Nephron (organoid): ENCODE measurements around the gene RING1.

Experiments
- H3K27ac Mint-ChIP-seq, 3 experiments: 2 replicates each; pipeline ENCODE4 v1.8.0; 2020; ENCODE audit warnings: mixed read lengths in 3 of 3, mild to moderate bottlenecking in 2 of 3, moderate library complexity in 1 of 3
- H3K27me3 Mint-ChIP-seq: 2 replicates; pipeline ENCODE4 v1.8.0; 2021; ENCODE audit warnings: low read depth, mild to moderate bottlenecking, moderate library complexity, mixed read lengths
- H3K36me3 Mint-ChIP-seq: 2 replicates; pipeline ENCODE4 v1.8.0; 2020; ENCODE audit warnings: low read depth, mixed read lengths
- H3K4me1 Mint-ChIP-seq: 2 replicates; pipeline ENCODE4 v1.8.0; 2020; ENCODE audit warnings: mixed read lengths
- H3K4me3 Mint-ChIP-seq, 3 experiments: 2 replicates each; pipeline ENCODE4 v1.8.0; 2020; ENCODE audit warnings: mild to moderate bottlenecking in 3 of 3, mixed read lengths in 3 of 3, moderate library complexity in 2 of 3
- H3K9me3 Mint-ChIP-seq: 2 replicates; pipeline ENCODE4 v1.8.0; 2020; ENCODE audit warnings: mixed read lengths
- TF ChIP-seq, protein P1 (sequence below), 3 experiments: fragments of 200-600 bp; sonication (generic); IDR thresholded peaks; one replicate each; pipeline ENCODE4 v1.5.0; 2021; ENCODE audit warnings: antibody characterized with exemption in 3 of 3; ENCODE audit not compliant: unreplicated experiment in 3 of 3

Gene RING1

DNA sequence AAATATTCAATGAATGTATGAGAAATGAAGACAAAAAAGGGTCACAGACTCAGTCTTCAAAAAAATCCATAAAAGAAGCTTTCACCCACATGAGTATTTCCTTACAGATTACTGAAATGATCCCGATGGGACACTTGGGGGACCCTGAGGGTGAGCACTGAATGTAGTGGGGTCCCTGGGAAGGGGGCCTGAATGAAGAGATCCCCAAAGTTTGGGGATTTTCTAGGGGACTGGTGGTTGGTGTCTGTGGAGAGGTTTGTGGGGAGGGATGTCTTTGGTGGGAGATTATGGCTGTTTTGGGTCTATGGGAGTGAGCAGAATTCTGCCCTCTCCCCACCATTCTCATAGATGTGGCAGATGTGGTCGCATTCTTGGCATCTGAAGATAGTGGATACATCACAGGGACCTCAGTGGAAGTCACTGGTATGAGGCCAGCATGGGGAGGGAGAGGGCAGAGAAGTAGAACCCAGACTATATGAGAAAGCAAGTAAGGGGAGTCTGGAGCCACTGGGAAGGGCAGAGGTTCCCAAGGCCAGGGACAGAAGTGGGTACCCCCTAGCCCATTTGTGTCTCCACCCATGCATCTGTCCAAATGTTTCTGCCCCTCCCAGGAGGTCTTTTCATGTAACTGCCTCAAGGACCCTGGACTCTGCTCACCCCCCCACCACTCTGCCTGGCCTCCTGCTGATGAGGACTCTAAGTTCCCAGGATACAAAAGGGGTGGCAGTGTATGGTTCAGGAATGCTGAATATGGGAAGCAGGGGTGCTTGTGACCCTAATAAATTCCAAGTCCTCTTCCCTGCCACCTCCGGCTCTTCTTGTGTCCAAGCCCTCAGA is 2.1 kb upstream of the RING1 start:
- H3K9me3 Mint-ChIP-seq, result no peaks in the 10 kb centered on the region
- peak overlapping the region; percentile 51 to 95 (median 81) for H3K27ac Mint-ChIP-seq
- peak overlapping the region; percentile 99 to 100 (median 100) for H3K4me3 Mint-ChIP-seq
- H3K36me3 Mint-ChIP-seq, result peaks cover 43% of the 10 kb centered on the region
- peaks cover 60% of the 10 kb centered on the region for H3K4me1 Mint-ChIP-seq
- no peaks in the 10 kb centered on the region for H3K27me3 Mint-ChIP-seq
- TF ChIP-seq, protein P1, sequence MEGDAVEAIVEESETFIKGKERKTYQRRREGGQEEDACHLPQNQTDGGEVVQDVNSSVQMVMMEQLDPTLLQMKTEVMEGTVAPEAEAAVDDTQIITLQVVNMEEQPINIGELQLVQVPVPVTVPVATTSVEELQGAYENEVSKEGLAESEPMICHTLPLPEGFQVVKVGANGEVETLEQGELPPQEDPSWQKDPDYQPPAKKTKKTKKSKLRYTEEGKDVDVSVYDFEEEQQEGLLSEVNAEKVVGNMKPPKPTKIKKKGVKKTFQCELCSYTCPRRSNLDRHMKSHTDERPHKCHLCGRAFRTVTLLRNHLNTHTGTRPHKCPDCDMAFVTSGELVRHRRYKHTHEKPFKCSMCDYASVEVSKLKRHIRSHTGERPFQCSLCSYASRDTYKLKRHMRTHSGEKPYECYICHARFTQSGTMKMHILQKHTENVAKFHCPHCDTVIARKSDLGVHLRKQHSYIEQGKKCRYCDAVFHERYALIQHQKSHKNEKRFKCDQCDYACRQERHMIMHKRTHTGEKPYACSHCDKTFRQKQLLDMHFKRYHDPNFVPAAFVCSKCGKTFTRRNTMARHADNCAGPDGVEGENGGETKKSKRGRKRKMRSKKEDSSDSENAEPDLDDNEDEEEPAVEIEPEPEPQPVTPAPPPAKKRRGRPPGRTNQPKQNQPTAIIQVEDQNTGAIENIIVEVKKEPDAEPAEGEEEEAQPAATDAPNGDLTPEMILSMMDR (IDR thresholded peaks at IDR 0.05; ENCODE audit: unreplicated experiment in 3 of 3), result no peak

- H3K4me1 Mint-ChIP-seq, result peaks cover 55% of the 10 kb centered on the region
- peak overlapping the region; percentile 92 to 97 (median 93) for H3K27ac Mint-ChIP-seq
- H3K36me3 Mint-ChIP-seq, result peaks cover 39% of the 10 kb centered on the region
- TF ChIP-seq, protein P1 (IDR thresholded peaks at IDR 0.05; ENCODE audit: unreplicated experiment in 3 of 3), result no peak
- no peaks in the 10 kb centered on the region for H3K9me3 Mint-ChIP-seq
- no peaks in the 10 kb centered on the region for H3K27me3 Mint-ChIP-seq
- peak overlapping the region; percentile 99 to 100 (median 100) for H3K4me3 Mint-ChIP-seq
Measured at GRCh38 chr6:33206864-33207551, 1.3 kb upstream of the RING1 start.

- Mint-ChIP-seq H3K4me3 (peak overlapping the region; percentile 94 to 99 (median 95)), H3K27me3 (no peaks in the 10 kb centered on the region), H3K9me3 (no peaks in the 10 kb centered on the region), H3K36me3 (peaks cover 37% of the 10 kb centered on the region), H3K4me1 (peaks cover 55% of the 10 kb centered on the region), H3K27ac (peak overlapping the region; percentile 92 to 97 (median 93))
- TF ChIP-seq, protein P1 (IDR thresholded peaks at IDR 0.05; ENCODE audit: unreplicated experiment in 3 of 3), result no peak
Measured at GRCh38 chr6:33207552-33208090, 679 bp upstream of the RING1 start.

DNA sequence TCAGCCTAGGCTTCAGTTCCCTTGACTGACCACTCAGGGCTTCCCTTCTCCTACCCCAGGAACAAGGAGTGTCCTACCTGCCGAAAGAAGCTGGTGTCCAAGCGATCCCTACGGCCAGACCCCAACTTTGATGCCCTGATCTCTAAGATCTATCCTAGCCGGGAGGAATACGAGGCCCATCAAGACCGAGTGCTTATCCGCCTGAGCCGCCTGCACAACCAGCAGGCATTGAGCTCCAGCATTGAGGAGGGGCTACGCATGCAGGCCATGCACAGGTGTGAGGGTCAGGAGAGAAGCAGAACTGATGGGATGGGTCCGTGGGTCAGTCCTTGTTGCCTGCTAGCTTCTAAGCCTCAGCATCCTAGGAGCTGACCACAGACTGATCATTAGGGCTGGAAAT is 1.6 kb downstream of the RING1 start:
- Mint-ChIP-seq H3K4me1 (peaks cover 46% of the 10 kb centered on the region), H3K36me3 (peaks cover 21% of the 10 kb centered on the region), H3K9me3 (no peaks in the 10 kb centered on the region), H3K27ac (peak overlapping the region in 1 of 3 experiments; percentile 84), H3K27me3 (no peaks in the 10 kb centered on the region), H3K4me3 (peak overlapping the region; percentile 90 to 99 (median 94))
- TF ChIP-seq, protein P1 (IDR thresholded peaks at IDR 0.05; ENCODE audit: unreplicated experiment in 3 of 3), result no peak

DNA sequence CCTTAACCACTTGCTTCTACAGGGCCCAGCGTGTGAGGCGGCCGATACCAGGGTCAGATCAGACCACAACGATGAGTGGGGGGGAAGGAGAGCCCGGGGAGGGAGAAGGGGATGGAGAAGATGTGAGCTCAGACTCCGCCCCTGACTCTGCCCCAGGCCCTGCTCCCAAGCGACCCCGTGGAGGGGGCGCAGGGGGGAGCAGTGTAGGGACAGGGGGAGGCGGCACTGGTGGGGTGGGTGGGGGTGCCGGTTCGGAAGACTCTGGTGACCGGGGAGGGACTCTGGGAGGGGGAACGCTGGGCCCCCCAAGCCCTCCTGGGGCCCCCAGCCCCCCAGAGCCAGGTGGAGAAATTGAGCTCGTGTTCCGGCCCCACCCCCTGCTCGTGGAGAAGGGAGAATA is 2.8 kb downstream of the RING1 start:
- Mint-ChIP-seq H3K4me3 (peak overlapping the region in 2 of 3 experiments; percentile 26 to 94), H3K36me3 (peaks cover 21% of the 10 kb centered on the region)
- TF ChIP-seq, protein P1 (IDR thresholded peaks at IDR 0.05; ENCODE audit: unreplicated experiment in 3 of 3), result no peak

More for the DNA sequence above, 2.8 kb downstream of the RING1 start:
- H3K9me3 Mint-ChIP-seq, result no peaks in the 10 kb centered on the region
- peaks cover 33% of the 10 kb centered on the region for H3K4me1 Mint-ChIP-seq
- H3K27me3 Mint-ChIP-seq, result no peaks in the 10 kb centered on the region
- peak overlapping the region in 1 of 3 experiments; percentile 43 for H3K27ac Mint-ChIP-seq
